NCI-H2107 treated with DMSO at 0.1 percent for 48 hours (cell line): ENCODE data around the gene SERF1B.
"Not testable (repeated sequence)": the region's sequence is repeated elsewhere in the genome, so short reads cannot be mapped to it uniquely, and the experiment has no call there.

Experiments used
- DNase-seq: peaks from one replicate; lab custom pipeline; 2025; ENCODE audit not compliant: unreplicated experiment; lab: John Stamatoyannopoulos, UW

SERF1B gene

DNA sequence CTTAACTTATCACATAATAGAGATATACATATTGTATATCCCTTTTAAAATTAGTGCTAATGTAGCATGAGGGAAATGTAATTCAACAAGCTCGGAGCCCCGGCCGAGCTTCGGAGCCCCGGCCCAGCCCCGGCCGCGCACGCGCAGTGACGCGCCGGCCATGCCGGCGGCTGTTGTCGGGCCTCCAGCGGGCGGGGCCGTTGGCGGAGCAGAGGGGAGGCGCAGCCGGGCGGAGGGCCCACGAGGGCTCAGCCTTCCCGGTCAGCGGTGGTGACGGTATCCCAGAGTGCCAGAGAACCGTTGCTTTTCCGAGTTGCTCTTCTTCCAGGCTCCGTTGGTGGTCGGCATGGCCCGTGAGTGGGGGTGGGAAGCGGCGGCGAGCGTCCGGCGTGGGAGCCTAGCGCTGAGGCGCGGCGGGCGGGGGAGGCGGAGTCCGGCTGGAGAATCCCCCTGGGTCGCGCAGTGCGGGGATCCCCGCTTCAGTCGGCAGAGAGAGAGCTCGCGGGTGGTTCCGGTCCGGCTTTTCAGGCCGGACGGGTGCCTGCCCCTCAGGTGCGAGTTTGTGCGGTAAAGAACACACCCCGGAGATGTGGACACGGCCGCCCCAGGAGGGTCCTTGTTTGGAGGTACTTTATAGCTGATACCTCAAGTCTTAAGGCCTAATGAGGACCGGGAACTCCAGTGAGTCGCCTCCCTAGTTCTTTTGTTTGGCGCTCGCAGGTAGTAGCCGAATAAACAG lies at the start of gene SERF1B:
Gene SERF1B, plus strand, starts transcription at position 146 of the 739 bp plus-strand sequence. Its CDS starts 201 bp downstream, at position 347.
- DNase-seq: not testable (repeated sequence)

DNA sequence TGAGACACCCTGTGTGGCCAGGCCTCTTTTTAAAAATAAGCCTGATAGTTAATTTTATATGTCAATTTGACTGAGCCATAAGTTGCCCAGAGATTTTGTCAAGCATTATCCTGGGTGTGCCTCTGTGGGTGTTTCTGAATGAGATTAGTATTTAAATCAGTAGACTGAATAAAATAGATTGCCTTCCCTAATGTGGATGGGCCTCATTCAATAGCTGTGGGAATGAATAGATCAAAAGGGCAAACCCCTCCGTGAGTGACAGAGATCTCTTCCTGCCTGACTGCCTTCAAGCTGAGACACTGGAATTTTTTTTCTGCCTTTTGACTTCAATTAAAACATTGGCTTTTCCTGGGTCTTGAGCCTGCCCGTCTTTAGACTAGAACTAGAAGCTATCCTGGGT lies 33.3 kb upstream of the SERF1B start:
- DNase-seq: not testable (repeated sequence)

DNA sequence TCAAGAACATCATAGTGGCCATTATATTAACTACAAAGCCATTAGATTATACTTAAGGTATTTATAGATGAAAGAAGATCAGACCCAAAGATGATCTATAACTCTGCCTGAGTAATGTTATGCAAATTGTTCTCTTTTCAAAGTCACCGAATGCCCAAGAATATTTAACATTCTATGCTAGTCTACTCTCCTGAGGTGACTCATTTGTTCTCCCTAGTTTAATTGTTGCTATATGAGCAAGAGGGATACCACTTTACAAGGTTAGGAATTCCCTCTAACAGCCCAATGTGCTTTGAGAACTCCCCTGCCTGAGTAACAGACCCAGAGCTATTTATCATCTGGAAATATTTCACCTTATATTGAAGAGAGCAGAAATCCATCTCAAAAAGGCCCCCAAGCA lies 29.5 kb upstream of the SERF1B start:
- DNase-seq: not testable (repeated sequence)

DNA sequence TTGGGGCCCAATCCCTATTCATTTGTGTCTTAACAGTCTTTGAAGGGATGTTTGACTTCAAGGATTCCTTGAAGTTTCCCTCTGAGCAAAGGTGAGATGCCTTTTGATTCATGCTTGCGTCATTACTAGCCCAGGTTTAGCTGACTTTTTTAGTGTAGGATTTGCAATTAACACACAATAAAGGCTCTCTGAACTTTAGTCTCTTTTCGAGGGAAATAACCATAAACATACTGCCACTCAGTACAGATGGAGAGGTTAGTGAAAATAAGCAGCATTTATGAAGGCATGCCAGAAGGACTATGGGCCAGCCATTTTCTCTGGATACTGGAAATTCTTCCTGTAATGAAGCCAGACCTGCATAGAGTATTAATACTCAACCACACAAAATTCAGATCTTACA lies 4.4 kb upstream of the SERF1B start:
- not testable (repeated sequence) for DNase-seq

DNA sequence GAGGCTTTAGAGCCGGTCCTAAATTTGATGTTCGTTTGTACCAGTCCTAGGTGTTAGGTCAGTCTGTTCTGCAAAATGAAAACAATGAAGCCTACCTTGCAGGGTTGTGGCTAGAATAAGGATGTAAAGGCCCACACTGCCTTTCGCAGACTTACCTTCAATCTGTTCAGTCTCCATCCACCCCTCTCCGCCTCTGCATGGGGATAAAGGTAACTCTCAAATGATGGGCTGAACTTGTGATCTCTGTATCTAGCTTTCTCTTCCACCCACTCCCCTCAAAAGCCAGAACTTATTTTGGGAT lies 744 bp downstream of the SERF1B start:
- DNase-seq: not testable (repeated sequence)

DNA sequence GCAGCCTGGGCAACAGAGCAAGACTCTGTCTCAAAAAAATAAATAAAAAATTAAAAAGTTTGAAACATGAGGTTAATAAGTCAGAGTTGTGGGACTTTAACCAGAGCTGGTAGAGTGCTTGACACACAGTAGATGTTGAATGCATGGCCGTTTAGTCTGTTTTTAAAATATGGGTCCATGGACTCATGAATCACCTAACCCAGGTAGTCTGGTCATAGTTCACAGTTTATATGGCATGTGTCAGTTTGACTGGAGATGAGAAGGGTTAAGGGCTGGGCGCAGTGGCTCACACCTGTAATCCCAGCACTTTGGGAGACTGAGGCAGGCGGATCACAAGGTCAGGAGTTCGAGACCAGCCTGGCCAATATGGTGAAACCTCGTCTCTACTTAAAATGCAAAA lies 6.2 kb downstream of the SERF1B start:
- DNase-seq: not testable (repeated sequence)

DNA sequence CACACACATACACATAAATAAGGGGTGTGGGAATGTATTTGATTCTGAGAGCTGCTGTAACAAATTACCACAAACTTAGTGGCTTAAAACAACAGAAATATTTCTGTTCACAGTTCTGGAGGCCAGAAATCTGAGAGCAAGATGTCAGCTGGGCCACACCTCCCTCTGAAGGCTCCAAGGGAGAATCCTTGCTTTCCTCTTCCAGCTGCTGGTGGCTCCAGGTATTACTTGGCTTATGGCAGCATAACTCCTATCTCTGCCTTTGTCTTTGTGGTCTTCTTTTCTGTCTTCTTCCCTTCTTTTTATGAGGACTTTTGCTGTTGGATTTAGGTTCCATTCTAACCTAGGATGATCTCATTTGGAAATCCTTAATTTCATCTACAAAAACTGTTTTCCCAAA lies 16.4 kb downstream of the SERF1B start:
- not testable (repeated sequence) for DNase-seq

DNA sequence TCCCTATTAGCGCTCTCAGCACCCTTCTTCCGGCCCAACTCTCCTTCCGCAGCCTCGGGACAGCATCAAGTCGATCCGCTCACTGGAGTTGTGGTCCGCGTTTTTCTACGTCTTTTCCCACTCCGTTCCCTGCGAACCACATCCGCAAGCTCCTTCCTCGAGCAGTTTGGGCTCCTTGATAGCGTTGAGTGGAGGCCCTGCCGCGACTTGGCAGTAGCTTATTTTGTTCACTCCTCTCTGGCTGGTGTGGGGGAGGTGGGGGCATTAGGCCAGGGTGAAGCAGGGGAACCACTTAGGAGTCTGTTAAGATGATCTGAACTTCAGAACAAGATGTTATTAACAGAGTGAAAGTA lies 24.7 kb downstream of the SERF1B start:
- DNase-seq: not testable (repeated sequence)

DNA sequence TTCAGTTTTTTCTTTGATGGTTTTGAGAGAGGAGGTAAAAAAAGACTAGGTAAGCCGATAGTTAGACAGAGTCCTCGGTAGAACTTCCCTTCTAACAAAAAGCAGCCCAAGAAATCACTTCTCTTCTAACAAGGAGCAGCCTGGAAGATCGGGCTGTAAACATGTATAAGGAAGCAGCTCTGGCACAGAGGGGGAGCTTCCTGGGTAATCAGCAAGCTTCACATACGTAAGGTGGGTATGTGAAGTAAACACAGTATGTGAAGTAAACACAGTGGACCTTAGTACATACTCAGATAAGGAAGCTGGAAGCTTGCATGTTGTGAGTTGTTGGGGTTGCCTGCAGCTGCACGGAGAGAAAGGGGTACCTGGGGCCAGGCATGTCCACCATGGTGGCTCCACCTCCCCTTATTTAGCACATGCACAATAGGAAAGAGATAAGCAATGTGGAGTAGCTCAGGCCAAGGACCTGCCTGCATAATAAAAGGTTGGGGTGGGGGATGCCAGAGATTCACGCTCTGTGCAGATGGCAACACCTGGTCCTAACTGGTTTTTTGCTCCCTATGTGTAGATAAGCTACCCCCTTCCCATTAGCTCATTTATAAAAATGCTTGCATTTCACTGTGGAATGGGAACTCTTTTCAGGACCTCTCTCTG lies 31.4 kb downstream of the SERF1B start:
- not testable (repeated sequence) for DNase-seq

DNA sequence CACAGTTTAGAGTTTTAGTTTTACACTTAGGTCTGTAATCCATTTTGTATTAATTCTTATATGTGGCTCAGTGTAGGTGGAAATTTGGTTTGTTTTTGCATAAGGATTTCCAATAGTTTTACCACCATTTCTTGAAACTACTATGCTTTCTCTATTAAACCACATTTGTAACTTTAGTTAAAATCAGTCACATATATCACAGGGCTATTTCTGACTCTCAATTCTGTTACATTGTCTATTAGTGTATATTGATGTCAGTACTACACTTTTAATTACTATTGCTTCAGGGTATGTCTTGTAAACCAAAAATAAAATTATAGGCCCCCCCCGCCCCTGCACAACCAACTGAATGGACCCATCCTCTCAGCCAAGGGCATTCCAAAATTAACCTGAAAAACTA lies 32.1 kb downstream of the SERF1B start:
- not testable (repeated sequence) for DNase-seq

DNA sequence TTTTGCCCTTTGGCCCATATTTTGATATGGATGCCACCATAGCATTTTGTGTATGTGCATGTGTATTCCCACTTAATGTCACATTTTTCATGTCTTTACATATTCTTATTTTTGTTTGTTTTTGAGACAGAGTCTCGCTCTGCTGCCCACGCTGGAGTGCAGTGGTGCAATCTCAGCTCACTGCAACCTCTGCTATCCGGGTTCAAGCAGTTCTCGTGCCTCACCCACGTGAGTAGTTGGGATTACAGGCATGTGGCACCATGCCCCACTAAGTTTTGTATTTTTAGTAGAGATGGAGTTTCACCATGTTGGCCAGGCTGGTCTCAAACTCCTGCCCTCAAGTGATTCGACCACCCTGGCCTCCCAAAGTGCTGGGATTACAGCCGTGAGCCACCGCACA lies 52.6 kb downstream of the SERF1B start:
- not testable (repeated sequence) for DNase-seq

DNA sequence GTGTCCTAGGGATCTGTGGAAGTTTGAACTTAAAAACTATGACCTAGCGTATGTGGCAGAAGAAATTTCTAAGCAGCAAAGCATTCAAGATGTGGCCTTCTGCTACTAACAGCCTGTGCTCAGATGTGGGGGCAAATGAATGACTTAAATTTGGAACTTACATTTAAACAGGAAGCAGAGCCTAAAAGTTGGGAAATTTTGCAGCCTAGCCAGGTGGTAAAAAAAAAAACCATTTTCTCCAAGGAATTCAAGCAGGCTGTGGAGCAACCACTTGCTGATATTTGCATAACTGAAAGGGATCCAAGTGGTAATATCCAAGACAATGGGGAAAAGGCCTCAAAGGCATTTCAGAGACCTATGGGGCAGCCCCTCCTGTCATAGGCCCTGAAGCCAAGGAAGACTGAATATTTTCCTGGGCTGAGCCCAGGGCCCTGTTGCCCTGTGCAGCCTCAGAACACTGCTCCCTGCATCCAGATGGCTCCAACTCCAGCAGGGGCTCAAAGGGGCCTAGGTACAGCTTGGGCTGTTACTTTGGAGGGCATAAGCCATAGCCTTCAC lies 63.9 kb downstream of the SERF1B start:
- not testable (repeated sequence) for DNase-seq

DNA sequence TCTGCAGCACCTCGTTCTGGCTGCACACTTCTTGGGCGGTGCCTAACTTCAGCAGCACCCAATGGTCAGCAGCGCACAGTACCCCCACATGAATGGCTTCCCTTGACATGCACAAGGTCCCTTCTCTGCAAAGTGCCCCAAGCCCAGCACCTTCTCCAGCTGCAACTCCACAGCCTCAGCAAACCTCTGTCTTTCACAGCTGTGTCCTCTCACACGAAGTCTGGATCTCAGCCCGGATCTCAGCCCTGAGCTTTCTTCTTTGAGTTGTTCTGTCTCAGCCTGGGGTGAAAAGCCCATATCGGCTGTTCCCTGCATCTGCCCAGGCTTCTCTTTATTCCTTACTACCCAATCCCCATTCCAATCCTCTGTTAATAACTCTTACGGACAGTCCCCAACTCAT lies 66.7 kb downstream of the SERF1B start:
- not testable (repeated sequence) for DNase-seq
